Pancreas (tissue), 10 donors: ENCODE measurements around the gene WDFY4. TPM values are rescaled to one million over a fixed set of nuclear protein-coding genes. Genes with fewer than 3 reads are reported as not detected.

Source experiments
- ATAC-seq, 4 donors: fragments of 200-7000 bp; cut with Tn5 transposase; one replicate each; pipeline versions ENCODE4 v1.8.0 to v1.9.1; 2020; ENCODE audit warnings: mild to moderate bottlenecking in 4 of 4, moderate library complexity in 4 of 4
- DNase-seq, 6 donors: peaks; one replicate each; pipeline ENCODE4 v3.0.0-alpha.2; 2020
- FAIRE-seq: peaks from 2 replicates; lab custom pipeline; 2012; peaks lifted over from hg19 to GRCh38; lab: Jason Lieb, UNC
- H3K27ac ChIP-seq, 4 donors: fragments of 200-600 bp; sonication (generic); 1 replicate in 3 of 4; 2 replicates in 1 of 4; pipeline versions ENCODE4 v1.5.0 to v1.8.0; 2020
- H3K27me3 ChIP-seq, 4 donors: fragments of 200-600 bp; one replicate each; pipeline ENCODE4 v1.8.0; 2021
- H3K36me3 ChIP-seq, 3 donors: fragments of 200-600 bp; sonication (generic) in 1 of 3; one replicate each; pipeline versions ENCODE4 v1.5.0 to v1.8.0; 2020 to 2021
- H3K4me1 ChIP-seq, 3 donors: fragments of 200-600 bp; one replicate each; pipeline ENCODE4 v1.8.0; 2021
- H3K4me3 ChIP-seq, 4 donors: fragments of 200-600 bp; sonication (generic) in 2 of 4; one replicate each; pipeline versions ENCODE4 v1.5.0 to v1.8.0; 2020 to 2021
- H3K9me3 ChIP-seq, 4 donors: fragments of 200-600 bp; one replicate each; pipeline ENCODE4 v1.8.0; 2021
- CTCF ChIP-seq, 4 donors: fragments of 200-600 bp; sonication (generic) in 3 of 4; IDR thresholded peaks; one replicate each; pipeline versions ENCODE4 v1.5.0 to v1.8.0; 2021; ENCODE audit warnings: antibody characterized with exemption in 4 of 4
- WGBS, 2 donors: extraction: QIAGEN DNeasy Blood & Tissue Kit; methylation state at CpG; one replicate each; pipeline ENCODE4 v1.1.7; 2013; 5-methylcytosine and 5-hydroxymethylcytosine counted together
- intact Hi-C, 3 donors: fragments of 100-400 bp; cut with DNase I; formaldehyde crosslinking; loops; one replicate each; pipeline versions ENCODE4 v1.11.1 to v1.14.2; 2022
- polyA plus RNA-seq, 2 donors: library from polyadenylated mRNA; stranded (reverse); fragments of 200-250 nt; gene quantifications; one replicate each; pipeline ENCODE4 v1.2.3, GENCODE V29; 2013
- total RNA-seq, 6 donors: library from RNA; stranded (reverse); fragmentation: NEBNext Ultra II Directional in 4 of 6; extraction: Animal tissue kit (Norgen Biotek cat#: 25700) in 4 of 6; gene quantifications; one replicate each; pipeline versions ENCODE4 v1.2.1 to v1.2.4, GENCODE V29; 2021 to 2023
- donor health status: healthy with polysubstance abuse.
- donor health status: DM: no; HTN: no; CAD: no; lungs with moderate emphysema.
- donor health status: DM: no; HTN: no; CAD: no.
- donor health status: control.
- donor health status: control.
- donor health status: Bipolar disorder and iron deficiency.
- donor health status: DM: yes; HTN: yes; CAD: no.
- donor health status: DM: no; HTN: no; CAD: no.
- donor health status: DM: no; HTN: no; CAD: no.
- donor health status: DM: yes; HTN: yes; CAD: no.

WDFY4 gene
- total and polyA plus RNA-seq, 8 donors: 0.14 to 8.4 (median 0.72) TPM

GRCh38 chr10:48658243-48658974 is 26.3 kb upstream of the WDFY4 start:
- no peaks in the 10 kb centered on the region for H3K36me3 ChIP-seq
- intact Hi-C loops: loop anchor here in 2 of 3 donors (5.0 to 10.0 kb wide), 4 partner anchors 54 to 294 kb away; partner anchors contain the start of gene ARHGAP22 (in 1 of the 2)
- peak; percentile 67 to 84 (median 80) for TF ChIP-seq CTCF (IDR thresholded peaks at IDR 0.05)
- H3K4me3 ChIP-seq: no peak overlapping the region
- ATAC-seq: no peak
- no peak overlapping the region for H3K27ac ChIP-seq
- no peaks in the 10 kb centered on the region for H3K27me3 ChIP-seq
- peak; percentile 44 to 88 (median 75) for DNase-seq
- no peaks in the 10 kb centered on the region for H3K9me3 ChIP-seq
- no peak for FAIRE-seq
- WGBS, 2 donors: 35 to 38% methylated on average over 19 of the region's 19 CpGs
- no peaks in the 10 kb centered on the region for H3K4me1 ChIP-seq

GRCh38 chr10:48658975-48659269 is 25.8 kb upstream of the WDFY4 start:
- H3K27ac ChIP-seq: no peak overlapping the region
- H3K27me3 ChIP-seq: no peaks in the 10 kb centered on the region
- 72 to 84% methylated on average over 9 of the region's 9 CpGs for WGBS, 2 donors
- no peak overlapping the region for H3K4me3 ChIP-seq
- FAIRE-seq (no peak), ATAC-seq (no peak), DNase-seq (peak in 1 of 6 donors; percentile 54)
- TF ChIP-seq CTCF (IDR thresholded peaks at IDR 0.05): no peak
- H3K36me3 ChIP-seq: no peaks in the 10 kb centered on the region
- no peaks in the 10 kb centered on the region for H3K4me1 ChIP-seq
- intact Hi-C loops: loop anchor here in 2 of 3 donors (5.0 to 10.0 kb wide), 4 partner anchors 54 to 294 kb away; partner anchors contain the start of gene ARHGAP22 (in 1 of the 2)
- no peaks in the 10 kb centered on the region for H3K9me3 ChIP-seq

GRCh38 chr10:48659790-48660189 is 24.9 kb upstream of the WDFY4 start:
- no peak overlapping the region for H3K4me3 ChIP-seq
- no peaks in the 10 kb centered on the region for H3K4me1 ChIP-seq
- FAIRE-seq (no peak), ATAC-seq (no peak), DNase-seq (no peak)
- no peaks in the 10 kb centered on the region for H3K36me3 ChIP-seq
- intact Hi-C loops: loop anchor here in 2 of 3 donors (5.0 to 10.0 kb wide), 4 partner anchors 55 to 295 kb away; partner anchors contain the start of gene ARHGAP22 (in 1 of the 2)
- H3K27me3 ChIP-seq: no peaks in the 10 kb centered on the region
- WGBS, 2 donors: 25 to 30% methylated on average over 2 of the region's 2 CpGs
- H3K9me3 ChIP-seq: no peaks in the 10 kb centered on the region
- H3K27ac ChIP-seq: no peak overlapping the region
- TF ChIP-seq CTCF (IDR thresholded peaks at IDR 0.05): no peak

GRCh38 chr10:48661441-48661840 is 23.2 kb upstream of the WDFY4 start:
- intact Hi-C loops: no loop called here
- TF ChIP-seq CTCF (IDR thresholded peaks at IDR 0.05): no peak
- Histone ChIP-seq H3K27me3 (no peaks in the 10 kb centered on the region), H3K9me3 (no peaks in the 10 kb centered on the region), H3K4me1 (no peaks in the 10 kb centered on the region), H3K27ac (no peak overlapping the region), H3K4me3 (no peak overlapping the region), H3K36me3 (no peaks in the 10 kb centered on the region)
- ATAC-seq (no peak), DNase-seq (no peak), FAIRE-seq (no peak)

- DNase-seq (no peak), ATAC-seq (peak in 1 of 4 donors; percentile 26), FAIRE-seq (no peak)
- WGBS, 2 donors: 82 to 91% methylated on average over 8 of the region's 8 CpGs
- intact Hi-C loops: no loop called here
- Histone ChIP-seq H3K9me3 (no peaks in the 10 kb centered on the region), H3K4me3 (no peak overlapping the region), H3K27me3 (no peaks in the 10 kb centered on the region), H3K27ac (no peak overlapping the region), H3K4me1 (no peaks in the 10 kb centered on the region), H3K36me3 (no peaks in the 10 kb centered on the region)
- TF ChIP-seq CTCF (IDR thresholded peaks at IDR 0.05): no peak
Measured at GRCh38 chr10:48667960-48668590, 16.6 kb upstream of the WDFY4 start.
